Lung (tissue), 12 donors: ENCODE data around the gene PGM2L1. TPM values are rescaled to one million over a fixed set of nuclear protein-coding genes. Genes with fewer than 3 reads are reported as not detected.

Experiments used
- ATAC-seq: fragments of 200-7000 bp; cut with Tn5 transposase; one replicate; pipeline ENCODE4 v1.9.1; 2020; ENCODE audit warnings: moderate number of reproducible peaks; ENCODE audit not compliant: insufficient read depth, low FRiP score
- DNase-seq, 3 donors: peaks; one replicate each; pipeline ENCODE4 v3.0.0-alpha.2; 2013 to 2017
- H3K27ac ChIP-seq, 2 donors: one replicate each; pipeline ENCODE4 v1.5.1; 2013; ENCODE audit warnings: mild to moderate bottlenecking in 2 of 2, moderate library complexity in 2 of 2, control low read depth in 1 of 2, inconsistent platforms in 1 of 2, low read depth in 1 of 2, low read length in 1 of 2
- H3K27me3 ChIP-seq, 3 donors: one replicate each; pipeline ENCODE4 v1.5.1; 2013; ENCODE audit warnings: low read length in 2 of 3; ENCODE audit not compliant: control insufficient read depth in 3 of 3, insufficient read depth in 3 of 3
- H3K36me3 ChIP-seq, 4 donors: one replicate each; pipeline ENCODE4 v1.5.1; 2013; ENCODE audit warnings: low read length in 4 of 4, mild to moderate bottlenecking in 1 of 4, moderate library complexity in 1 of 4; ENCODE audit not compliant: control insufficient read depth in 4 of 4, insufficient read depth in 4 of 4
- H3K4me1 ChIP-seq, 5 donors: one replicate each; pipeline ENCODE4 v1.5.1; 2013; ENCODE audit warnings: low read length in 5 of 5, mild to moderate bottlenecking in 2 of 5, moderate library complexity in 1 of 5; ENCODE audit not compliant: control insufficient read depth in 5 of 5, insufficient read depth in 5 of 5
- H3K4me3 ChIP-seq: one replicate; pipeline ENCODE4 v1.5.1; 2013; ENCODE audit warnings: mild to moderate bottlenecking, control low read depth, moderate library complexity
- H3K9ac ChIP-seq, 2 donors: one replicate each; pipeline ENCODE4 v1.5.1; 2013; ENCODE audit warnings: low read length in 2 of 2, control low read depth in 1 of 2; ENCODE audit not compliant: insufficient read depth in 1 of 2
- H3K9me3 ChIP-seq, 4 donors: one replicate each; pipeline ENCODE4 v1.5.1; 2013; ENCODE audit warnings: low read length in 3 of 4, mild to moderate bottlenecking in 1 of 4, moderate library complexity in 1 of 4; ENCODE audit not compliant: control insufficient read depth in 4 of 4, insufficient read depth in 3 of 4
- CTCF ChIP-seq: IDR thresholded peaks from 2 replicates; pipeline ENCODE4 v1.5.1; 2012; ENCODE audit warnings: mild to moderate bottlenecking; ENCODE audit errors: control extremely low read depth, extremely low read depth
- WGBS, 2 donors: extraction: QIAGEN DNeasy Blood & Tissue Kit; methylation state at CpG; one replicate each; pipeline ENCODE4 v1.1.7; 2013; 5-methylcytosine and 5-hydroxymethylcytosine counted together
- polyA plus RNA-seq, 2 donors: library from polyadenylated mRNA; stranded (reverse); fragments of 200-250 nt; gene quantifications; one replicate each; pipeline ENCODE4 v1.2.1, GENCODE V29; 2013
- total RNA-seq, 2 donors: library from RNA; depleted of rRNA in 1 of 2; stranded (reverse); fragments of >200 nt in 1 of 2; gene quantifications; one replicate each; pipeline ENCODE4 v1.2.1, GENCODE V29; 2014 to 2021
- donor health status: control.
- donor health status: control.
- donor health status: Bipolar disorder and iron deficiency.
- donor health status: healthy.
- donor health status: DM: yes; HTN: yes; CAD: no.

PGM2L1 gene
- total and polyA plus RNA-seq, 4 donors = 1.2 to 10.4 (median 5.1) TPM

DNA sequence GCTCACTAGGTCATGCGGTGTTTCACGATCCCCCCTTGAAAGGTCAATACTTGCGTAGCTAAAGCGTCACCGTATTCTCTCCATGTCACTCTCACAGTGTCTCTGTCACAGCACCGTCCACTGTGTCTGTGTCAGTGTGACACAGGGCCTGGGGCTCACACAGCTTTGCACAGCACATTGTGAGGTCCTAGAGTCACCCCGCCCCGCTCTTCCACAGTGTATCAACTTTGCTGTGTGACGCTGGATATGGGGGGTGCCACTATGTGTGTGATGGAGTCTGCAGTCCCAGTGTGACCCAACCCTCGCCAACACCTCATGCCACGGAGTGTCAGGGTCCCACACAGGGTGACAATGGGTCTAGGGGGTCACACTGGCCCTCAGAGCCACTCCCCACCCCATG, 87.4 kb downstream of the PGM2L1 start:
- no peak for DNase-seq
- WGBS, 2 donors = 77 to 80% methylated on average over 11 of the region's 11 CpGs
- no peak for ATAC-seq
- no peaks in the 10 kb centered on the region for H3K36me3 ChIP-seq
- no peak overlapping the region for H3K9ac ChIP-seq
- TF ChIP-seq CTCF = no peak
- H3K4me3 ChIP-seq = peak overlapping the region; percentile 38
- H3K27me3 ChIP-seq = peaks cover 0 to 4% (median 4%) of the 10 kb centered on the region in 3 donors
- no peaks in the 10 kb centered on the region for H3K9me3 ChIP-seq
- no peak overlapping the region for H3K27ac ChIP-seq
- peaks cover 0 to 24% (median 4%) of the 10 kb centered on the region in 5 donors for H3K4me1 ChIP-seq

GRCh38 chr11:74307434-74307833, 90.8 kb downstream of the PGM2L1 start:
- H3K27me3 ChIP-seq = peaks cover 0 to 4% (median 4%) of the 10 kb centered on the region in 3 donors
- TF ChIP-seq CTCF = no peak
- no peaks in the 10 kb centered on the region for H3K9me3 ChIP-seq
- no peak overlapping the region for H3K4me3 ChIP-seq
- ATAC-seq (no peak), DNase-seq (peak; percentile 59 to 86 (median 82))
- H3K9ac ChIP-seq = no peak overlapping the region
- H3K27ac ChIP-seq = no peak overlapping the region
- WGBS, 2 donors = 33 to 51% methylated on average over 1 of the region's 1 CpG
- peaks cover 0 to 24% (median 4%) of the 10 kb centered on the region in 5 donors for H3K4me1 ChIP-seq
- H3K36me3 ChIP-seq = no peaks in the 10 kb centered on the region

- Histone ChIP-seq H3K4me1 (peaks cover 0 to 24% (median 4%) of the 10 kb centered on the region in 5 donors), H3K27ac (no peak overlapping the region), H3K36me3 (no peaks in the 10 kb centered on the region), H3K9ac (no peak overlapping the region), H3K9me3 (no peaks in the 10 kb centered on the region), H3K4me3 (no peak overlapping the region), H3K27me3 (no peaks in the 10 kb centered on the region)
- WGBS, 2 donors = 56 to 61% methylated on average over 8 of the region's 8 CpGs
- DNase-seq (peak in 2 of 3 donors; percentile 44 to 48), ATAC-seq (no peak)
- TF ChIP-seq CTCF = no peak
Measured at GRCh38 chr11:74306435-74307175, 91.6 kb downstream of the PGM2L1 start.
